ENCODE data around the gene CUEDC1.
"Not testable (repeated sequence)": the region's sequence is repeated elsewhere in the genome, so short reads cannot be mapped to it uniquely, and the experiment has no call there.

The CUEDC1 gene

GRCh38 chr17:57855391-57856035 lies 99.7 kb downstream of the CUEDC1 start:
- H3K27ac ChIP-seq, result peak overlapping the region; percentile 95; the same call in 1 of the 2 replicates
- TF ChIP-seq CTCF (conservative IDR thresholded peaks at IDR 0.05), result no peak

GRCh38 chr17:57853695-57854094 lies 101.5 kb downstream of the CUEDC1 start:
- TF ChIP-seq CTCF (conservative IDR thresholded peaks at IDR 0.05), result no peak
- H3K27ac ChIP-seq, result peak overlapping the region; percentile 95

- H3K27ac ChIP-seq, result peak overlapping the region; percentile 95
- no peak for TF ChIP-seq CTCF (conservative IDR thresholded peaks at IDR 0.05)
These were observed 102.3 kb downstream of the CUEDC1 start for GRCh38 chr17:57852955-57853328.

- no peak for TF ChIP-seq CTCF (conservative IDR thresholded peaks at IDR 0.05)
- peak overlapping the region; percentile 95 for H3K27ac ChIP-seq
These were observed 102.9 kb downstream of the CUEDC1 start for GRCh38 chr17:57852092-57852954.

GRCh38 chr17:57849874-57850754 lies 105.1 kb downstream of the CUEDC1 start, which contains the start of gene MRPS23:
Gene MRPS23 (minus strand): TSS chr17:57850044. CDS start chr17:57850010, 34 bp downstream.
- no peak for TF ChIP-seq CTCF (conservative IDR thresholded peaks at IDR 0.05)
- peak within 1 kb of the TSS; percentile 95 for H3K27ac ChIP-seq

GRCh38 chr17:57849163-57849873 lies 105.9 kb downstream of the CUEDC1 start:
- peak overlapping the region; percentile 95 for H3K27ac ChIP-seq
- no peak for TF ChIP-seq CTCF (conservative IDR thresholded peaks at IDR 0.05)

- H3K27ac ChIP-seq, result not testable (repeated sequence)
These were observed 108.9 kb downstream of the CUEDC1 start for GRCh38 chr17:57846056-57846945.

Measured in VCaP (cell line).